ENCODE results near the gene ZMYND10.

Gene ZMYND10

GRCh38 chr3:50350213-50350526 is 4.6 kb upstream of the ZMYND10 start:
- no peak for DNase-seq (ENCODE audit: extremely low read depth, low read depth)
- H3K4me3 ChIP-seq (replicated peaks; ENCODE audit: low read depth, low read length), result peak overlapping the region; percentile 75
- TF ChIP-seq CTCF (IDR thresholded peaks at IDR 0.05; ENCODE audit: low read depth, low read length, missing control alignments), result no peak

GRCh38 chr3:50347187-50347813 is 1.8 kb upstream of the ZMYND10 start:
- DNase-seq (ENCODE audit: extremely low read depth, low read depth), result no peak
- peak; percentile 62 for TF ChIP-seq CTCF (IDR thresholded peaks at IDR 0.05; ENCODE audit: low read depth, low read length, missing control alignments)
- no peak overlapping the region for H3K4me3 ChIP-seq (replicated peaks; ENCODE audit: low read depth, low read length)

- peak overlapping the region; percentile 40 for H3K4me3 ChIP-seq (replicated peaks; ENCODE audit: low read depth, low read length)
- DNase-seq (ENCODE audit: extremely low read depth, low read depth), result no peak
- no peak for TF ChIP-seq CTCF (IDR thresholded peaks at IDR 0.05; ENCODE audit: low read depth, low read length, missing control alignments)
Measured at GRCh38 chr3:50345008-50345407, 524 bp downstream of the ZMYND10 start.

GRCh38 chr3:50342813-50343633 is 2.5 kb downstream of the ZMYND10 start:
- TF ChIP-seq CTCF (IDR thresholded peaks at IDR 0.05; ENCODE audit: low read depth, low read length, missing control alignments), result no peak
- H3K4me3 ChIP-seq (replicated peaks; ENCODE audit: low read depth, low read length), result no peak overlapping the region
- no peak for DNase-seq (ENCODE audit: extremely low read depth, low read depth)

GRCh38 chr3:50341996-50342650 is 3.4 kb downstream of the ZMYND10 start:
- TF ChIP-seq CTCF (IDR thresholded peaks at IDR 0.05; ENCODE audit: low read depth, low read length, missing control alignments), result no peak
- H3K4me3 ChIP-seq (replicated peaks; ENCODE audit: low read depth, low read length), result peak overlapping the region; percentile 97; the same call in 1 of the 2 replicates

GRCh38 chr3:50341537-50341936 is 4.0 kb downstream of the ZMYND10 start:
- H3K4me3 ChIP-seq (replicated peaks; ENCODE audit: low read depth, low read length), result peak overlapping the region; percentile 97
- DNase-seq (ENCODE audit: extremely low read depth, low read depth), result no peak
- no peak for TF ChIP-seq CTCF (IDR thresholded peaks at IDR 0.05; ENCODE audit: low read depth, low read length, missing control alignments)

More at GRCh38 chr3:50341996-50342650, 3.4 kb downstream of the ZMYND10 start:
- no peak for DNase-seq (ENCODE audit: extremely low read depth, low read depth)

Measured in HFF-Myc (cell line).